Activated CD8-positive, alpha-beta memory T cell treated with anti-CD3 and anti-CD28 coated beads, Interleukin-2, amount 50 U/mL, for 48 hours (primary cell): Measurements from ENCODE around the gene KDELR1.

Source experiments
- DNase-seq: peaks from one replicate; pipeline ENCODE4 v3.0.0-alpha.2; 2020

KDELR1 gene

DNA sequence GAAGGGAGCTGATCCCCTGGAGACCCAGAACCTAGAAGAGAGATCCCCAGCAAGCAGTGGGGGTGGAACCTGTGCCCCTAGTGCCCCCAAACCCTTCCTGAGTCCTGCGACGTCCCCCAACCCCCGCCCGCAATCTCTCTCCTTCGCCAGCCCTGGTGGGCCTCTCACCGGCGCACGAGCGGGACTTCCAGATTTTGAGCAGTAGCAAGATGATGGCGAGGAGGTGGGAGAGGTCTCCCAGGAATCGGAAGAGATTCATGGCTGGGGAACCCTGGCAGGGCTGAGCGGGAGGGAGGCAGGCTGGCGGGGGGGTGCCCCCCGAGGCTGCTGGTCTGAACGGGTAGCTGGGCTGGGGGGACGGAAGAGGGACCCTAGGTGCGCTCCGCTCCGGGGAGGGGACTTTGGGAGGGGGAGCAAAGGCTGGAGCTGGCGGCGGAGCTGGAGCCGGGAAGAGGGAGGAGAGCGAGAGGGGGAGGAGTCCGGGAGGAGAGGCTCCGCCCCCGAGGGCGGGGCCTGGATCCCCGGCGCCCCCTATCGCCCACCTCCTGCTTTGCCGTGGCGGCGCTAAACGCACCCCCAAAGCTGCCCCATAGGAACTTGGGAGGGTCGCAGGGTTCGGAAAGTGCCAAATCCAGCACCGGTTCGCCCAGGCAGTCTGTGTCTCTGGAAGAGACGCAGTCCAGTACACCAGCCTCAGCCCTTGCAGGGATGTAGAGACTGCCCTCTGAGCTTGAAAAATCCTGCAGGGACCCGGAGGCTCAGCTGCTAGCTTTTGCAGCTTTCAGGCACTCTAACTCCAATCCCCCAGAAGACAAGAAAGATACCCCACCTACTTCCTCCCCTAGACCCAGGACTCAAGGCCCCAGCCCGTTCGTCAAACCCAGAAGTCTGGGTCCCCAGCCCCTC, at the start of gene KDELR1:
Gene KDELR1 (minus strand): TSS at position 452 of the 906 bp plus-strand sequence. CDS start 193 bp downstream, at position 259.
- peak; percentile 96 for DNase-seq

DNA sequence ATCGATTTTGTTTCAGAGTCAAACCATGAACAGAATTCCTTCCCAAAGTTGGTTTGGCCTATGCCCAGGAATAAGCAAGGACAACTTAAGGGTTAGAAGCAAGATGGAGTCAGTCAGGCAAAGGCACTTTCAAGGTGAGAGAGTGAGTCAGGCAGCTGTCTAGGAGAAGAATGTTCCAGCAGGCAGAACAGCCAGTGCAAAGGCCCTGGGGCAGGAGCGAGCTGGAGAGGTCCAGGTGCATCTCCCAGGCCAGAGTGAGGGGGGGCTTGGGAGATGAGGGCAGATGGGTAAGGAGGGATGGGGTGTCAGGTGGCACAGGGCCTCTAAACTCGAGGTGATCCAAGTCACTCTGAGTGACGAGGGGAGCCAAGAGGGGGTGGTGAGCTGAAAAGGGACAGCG, 45.2 kb upstream of the KDELR1 start:
- no peak for DNase-seq

DNA sequence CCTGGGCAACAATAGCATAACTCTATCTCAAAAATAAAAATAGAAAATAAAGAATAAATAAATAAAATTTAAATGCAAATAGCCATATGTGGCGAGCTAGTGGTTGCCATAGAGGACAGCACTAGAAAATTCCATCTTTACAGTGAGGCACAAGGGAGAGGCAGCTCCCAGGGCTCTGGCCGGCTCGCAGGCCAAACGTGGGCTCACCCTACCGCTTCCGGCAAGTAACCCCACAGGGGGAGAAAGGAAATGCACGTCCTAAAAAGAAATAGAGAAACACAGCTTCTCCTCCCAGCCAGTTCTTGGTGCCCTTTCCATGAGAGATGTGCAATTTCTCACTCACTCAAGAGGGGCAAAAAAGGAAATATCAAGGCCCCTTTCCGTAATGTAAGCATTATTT, 42.0 kb upstream of the KDELR1 start:
- no peak for DNase-seq

DNA sequence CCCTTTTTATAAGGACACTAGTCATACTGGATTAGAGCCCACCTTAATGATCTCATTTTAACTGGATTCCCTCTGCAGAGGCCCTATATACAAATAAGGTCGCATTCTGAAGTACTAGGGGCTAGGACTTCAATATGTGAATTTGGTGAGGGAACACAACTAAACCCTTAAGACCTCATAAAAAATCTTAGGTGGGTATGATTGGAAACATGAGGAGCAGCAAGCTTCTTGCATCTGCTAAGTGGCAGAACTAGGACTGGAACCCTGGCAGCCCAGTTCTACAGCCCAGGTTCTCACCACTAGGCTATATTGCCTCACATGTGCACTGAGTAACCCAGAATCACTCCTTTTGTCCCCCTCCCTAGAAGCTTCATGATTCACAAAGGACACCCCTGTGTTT, 37.3 kb upstream of the KDELR1 start:
- DNase-seq, result no peak

DNA sequence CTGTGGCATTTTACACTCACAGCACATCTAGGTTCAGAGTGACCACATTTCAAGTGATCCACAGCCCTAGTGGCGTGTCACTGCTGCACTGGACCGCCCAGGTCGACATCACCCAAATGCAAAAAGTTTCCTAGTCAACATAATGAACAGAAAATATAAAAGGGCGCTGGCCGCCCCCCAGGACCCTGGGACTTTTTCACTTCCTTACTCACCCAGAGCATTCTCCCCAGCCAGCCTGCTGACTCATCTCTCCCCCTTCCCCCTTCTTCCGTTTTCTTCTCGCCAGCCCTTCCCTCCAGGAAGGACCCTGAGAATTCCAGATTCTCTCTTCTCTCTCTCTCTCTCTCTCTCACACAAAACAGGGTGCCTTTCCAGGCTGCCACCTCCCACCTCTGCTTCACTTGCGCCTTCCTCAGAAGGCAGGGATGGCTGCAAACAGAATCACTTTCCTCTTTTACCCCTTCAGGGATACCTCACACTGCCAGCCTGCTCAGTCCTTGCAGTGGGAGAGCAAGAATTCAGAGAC, 33.4 kb upstream of the KDELR1 start:
- no peak for DNase-seq

DNA sequence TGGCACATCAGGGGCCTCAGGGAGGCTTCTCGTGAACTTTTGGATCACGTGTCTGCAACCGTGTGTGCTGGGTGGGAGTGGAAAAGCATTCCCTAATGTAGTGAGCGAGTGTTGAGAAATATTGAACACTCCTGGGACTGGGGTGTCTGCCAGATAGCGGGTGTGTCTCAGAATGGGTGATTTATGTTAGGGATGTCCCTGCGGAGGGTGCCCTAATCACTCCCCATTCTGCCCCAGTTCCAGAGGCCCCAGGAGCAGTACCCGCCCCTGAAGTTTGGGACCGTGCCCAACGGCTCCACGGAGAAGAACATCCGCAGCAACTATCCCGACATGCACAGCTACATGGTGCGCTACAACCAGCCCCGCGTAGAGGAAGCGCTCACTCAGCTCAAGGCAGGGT, 30.2 kb upstream of the KDELR1 start:
- no peak for DNase-seq

DNA sequence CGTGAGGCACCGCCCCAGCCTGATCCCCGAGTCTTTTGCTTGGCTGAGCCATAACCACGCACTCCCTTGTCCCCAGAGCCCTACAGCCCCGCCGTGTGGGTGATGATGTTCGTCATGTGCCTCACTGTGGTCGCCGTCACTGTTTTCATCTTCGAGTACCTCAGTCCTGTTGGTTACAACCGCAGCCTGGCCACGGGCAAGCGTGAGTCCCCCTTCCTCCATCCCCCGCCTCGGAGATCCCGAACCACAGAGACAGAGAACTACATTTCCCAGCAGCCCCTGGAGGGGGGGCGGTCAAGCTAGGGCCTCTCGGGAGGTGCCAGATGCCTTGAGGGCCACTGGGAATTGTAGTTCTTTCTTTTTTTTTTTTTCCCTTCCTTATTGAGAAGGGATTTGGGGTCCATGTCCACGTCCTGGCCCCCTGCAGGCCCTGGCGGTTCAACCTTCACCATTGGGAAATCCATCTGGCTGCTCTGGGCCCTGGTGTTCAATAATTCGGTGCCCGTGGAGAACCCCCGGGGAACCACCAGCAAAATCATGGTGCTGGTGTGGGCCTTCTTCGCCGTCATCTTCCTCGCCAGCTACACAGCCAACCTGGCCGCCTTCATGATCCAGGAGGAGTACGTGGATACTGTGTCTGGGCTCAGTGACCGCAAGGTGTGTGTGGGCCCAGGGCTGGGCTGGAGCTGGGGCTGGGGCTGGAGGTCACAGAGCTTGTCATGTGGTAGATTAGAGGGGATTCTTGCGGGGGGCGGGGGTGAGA, 28.0 kb upstream of the KDELR1 start:
- DNase-seq, result peak; percentile 89

DNA sequence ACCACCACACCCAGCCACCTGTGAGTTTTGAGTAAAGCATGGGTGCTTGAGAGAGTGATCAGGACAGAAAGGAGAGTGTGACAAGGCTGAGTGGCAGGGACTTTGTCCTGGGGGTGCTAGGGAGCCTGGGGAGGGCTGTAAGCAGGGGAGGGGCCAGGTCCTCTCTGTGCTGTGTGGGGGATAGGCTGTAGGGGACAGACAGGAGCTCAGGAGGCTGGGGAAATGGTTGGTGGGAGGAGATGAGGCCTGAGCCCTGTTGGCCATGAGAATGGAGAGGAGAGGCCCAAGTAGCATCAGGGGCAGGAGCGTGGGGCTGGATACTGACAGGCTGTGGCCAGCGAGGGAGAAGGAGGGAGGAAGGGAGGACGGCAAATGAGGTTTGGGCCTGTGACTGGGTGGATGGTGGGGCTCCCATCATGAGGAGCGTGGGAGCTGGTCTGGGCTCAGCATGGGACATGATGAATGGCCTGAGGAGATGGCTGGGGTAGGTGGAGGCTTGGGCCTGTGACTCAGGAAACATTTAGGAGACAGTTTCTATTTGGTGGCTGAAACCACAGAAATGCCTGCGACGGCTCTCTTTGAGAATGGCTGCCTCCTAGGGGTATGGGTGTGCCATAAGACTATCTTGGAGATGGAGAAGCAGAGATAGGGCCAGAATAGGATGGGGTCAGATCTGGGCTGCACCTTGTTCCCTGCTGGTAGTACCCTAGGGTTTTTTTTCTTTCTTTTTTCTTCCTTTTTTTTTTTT, 27.1 kb upstream of the KDELR1 start:
- DNase-seq, result peak; percentile 59

DNA sequence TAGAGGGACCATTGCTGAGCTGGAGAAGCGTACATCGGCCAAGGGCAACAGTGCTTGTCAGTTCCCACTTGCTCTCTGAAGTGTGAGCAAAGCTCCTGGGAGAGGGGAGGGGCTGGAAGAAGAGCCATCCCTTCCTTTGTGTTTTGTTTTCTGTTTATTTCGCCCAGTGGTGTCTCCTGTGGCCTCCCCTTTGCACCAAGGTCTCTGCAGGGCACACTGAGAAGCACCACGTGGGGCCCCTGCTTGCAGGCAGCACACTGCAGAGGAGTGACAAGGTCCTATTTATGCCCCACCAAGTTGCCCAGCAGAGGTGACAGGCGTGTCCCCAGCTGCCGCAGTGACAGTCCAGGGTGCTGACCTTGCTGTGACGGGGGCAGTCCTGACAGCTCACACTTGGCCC, 26.1 kb upstream of the KDELR1 start:
- no peak for DNase-seq

DNA sequence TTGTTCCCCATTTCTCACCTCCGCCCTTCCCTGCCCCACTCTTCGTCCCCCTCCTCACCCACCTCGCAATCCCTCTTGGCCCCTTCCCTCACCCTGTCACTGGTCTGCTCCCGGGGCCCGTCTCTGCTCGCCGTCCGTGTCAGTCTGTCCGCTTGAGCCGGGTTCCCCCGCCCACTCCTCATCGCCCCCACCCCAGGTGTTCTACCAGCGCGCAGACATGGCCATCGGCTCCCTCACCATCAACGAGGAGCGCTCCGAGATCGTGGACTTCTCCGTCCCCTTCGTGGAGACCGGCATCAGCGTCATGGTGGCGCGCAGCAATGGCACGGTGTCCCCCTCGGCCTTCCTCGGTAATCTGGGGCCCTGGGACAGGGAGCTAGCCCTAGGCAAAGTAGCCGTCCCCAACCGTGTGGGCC, 24.5 kb upstream of the KDELR1 start:
- DNase-seq, result no peak

DNA sequence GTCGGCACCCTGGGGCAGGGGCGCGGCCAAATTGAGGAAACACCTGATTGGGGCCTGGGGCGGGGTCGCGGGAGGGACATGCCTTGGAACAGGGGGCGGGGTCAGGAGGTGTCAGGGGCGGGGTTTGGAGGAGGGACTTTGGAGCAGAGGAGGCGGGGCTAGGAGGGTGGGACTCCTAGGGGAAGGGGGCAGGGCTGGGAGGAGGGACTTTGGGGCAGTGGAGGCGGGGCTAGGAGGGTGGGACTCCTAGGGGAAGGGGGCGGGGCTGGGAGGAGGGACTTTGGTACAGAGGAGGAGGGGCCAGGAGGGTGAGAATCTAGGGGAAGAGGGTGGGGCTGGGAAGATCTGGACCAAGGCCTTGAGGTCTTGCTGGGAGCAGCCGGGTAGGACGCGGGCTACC, 24.0 kb upstream of the KDELR1 start:
- peak; percentile 86 for DNase-seq

DNA sequence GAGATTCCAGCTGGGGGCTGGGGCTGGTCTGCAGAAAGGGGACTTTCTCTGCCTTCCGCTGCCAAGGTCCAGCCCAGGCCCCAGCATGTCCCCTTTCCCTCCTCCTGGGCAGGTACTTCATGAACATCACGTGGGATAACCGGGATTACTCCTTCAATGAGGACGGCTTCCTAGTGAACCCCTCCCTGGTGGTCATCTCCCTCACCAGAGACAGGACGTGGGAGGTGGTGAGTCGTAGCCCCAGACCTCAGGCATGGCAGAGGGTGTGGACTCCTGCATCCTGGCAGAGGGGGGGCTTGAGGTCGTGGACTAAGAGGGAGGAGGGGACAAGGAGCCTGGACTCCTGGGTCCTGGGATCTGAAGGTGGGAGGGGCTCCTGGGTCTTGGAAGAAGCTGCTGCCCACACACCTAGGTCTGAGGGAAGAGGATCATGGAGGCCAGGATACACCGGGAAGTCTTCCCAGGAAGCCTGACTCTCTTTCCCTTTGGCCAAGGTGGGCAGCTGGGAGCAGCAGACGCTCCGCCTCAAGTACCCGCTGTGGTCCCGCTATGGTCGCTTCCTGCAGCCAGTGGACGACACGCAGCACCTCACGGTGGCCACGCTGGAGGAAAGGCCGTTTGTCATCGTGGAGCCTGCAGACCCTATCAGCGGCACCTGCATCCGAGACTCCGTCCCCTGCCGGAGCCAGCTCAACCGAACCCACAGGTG, 22.7 kb upstream of the KDELR1 start:
- DNase-seq, result no peak

DNA sequence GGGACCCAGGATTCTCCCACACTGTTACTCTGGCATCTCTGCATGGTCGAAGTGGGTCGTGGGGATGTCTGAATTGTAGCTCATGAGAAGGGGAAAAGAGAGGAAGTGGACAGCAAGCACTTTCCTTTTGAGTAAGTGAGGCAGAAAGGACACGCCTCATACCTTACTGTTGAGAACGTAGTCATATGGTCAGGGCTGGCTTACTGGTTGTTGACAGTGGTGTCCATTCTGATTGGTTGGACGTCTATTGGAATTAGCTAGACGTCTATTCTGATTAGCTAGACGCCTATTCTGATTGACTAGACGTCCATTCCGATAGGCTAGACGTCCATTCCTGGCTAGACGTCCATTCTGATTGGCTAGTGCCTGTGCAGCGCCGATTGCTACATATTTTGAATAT, 14.5 kb upstream of the KDELR1 start:
- no peak for DNase-seq

DNA sequence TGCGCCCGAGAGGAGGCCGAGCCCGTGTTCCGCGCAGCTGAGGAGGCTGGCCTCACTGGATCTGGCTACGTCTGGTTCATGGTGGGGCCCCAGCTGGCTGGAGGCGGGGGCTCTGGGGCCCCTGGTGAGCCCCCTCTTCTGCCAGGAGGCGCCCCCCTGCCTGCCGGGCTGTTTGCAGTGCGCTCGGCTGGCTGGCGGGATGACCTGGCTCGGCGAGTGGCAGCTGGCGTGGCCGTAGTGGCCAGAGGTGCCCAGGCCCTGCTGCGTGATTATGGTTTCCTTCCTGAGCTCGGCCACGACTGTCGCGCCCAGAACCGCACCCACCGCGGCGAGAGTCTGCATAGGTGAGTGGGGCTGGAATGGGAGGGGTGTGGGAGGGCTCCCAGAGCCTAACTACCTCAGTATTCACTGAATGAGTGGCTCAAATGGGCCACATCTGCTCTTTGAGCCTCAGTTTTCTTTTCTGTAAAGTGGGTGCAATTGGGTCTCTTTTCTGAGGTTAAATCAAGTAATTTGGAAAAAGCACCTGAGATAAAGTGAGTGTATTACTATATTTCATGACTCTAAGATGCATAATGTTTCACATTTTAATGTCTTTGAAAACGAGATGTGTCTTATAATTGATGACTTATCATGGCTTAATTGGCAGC, 13.8 kb upstream of the KDELR1 start:
- DNase-seq, result no peak

DNA sequence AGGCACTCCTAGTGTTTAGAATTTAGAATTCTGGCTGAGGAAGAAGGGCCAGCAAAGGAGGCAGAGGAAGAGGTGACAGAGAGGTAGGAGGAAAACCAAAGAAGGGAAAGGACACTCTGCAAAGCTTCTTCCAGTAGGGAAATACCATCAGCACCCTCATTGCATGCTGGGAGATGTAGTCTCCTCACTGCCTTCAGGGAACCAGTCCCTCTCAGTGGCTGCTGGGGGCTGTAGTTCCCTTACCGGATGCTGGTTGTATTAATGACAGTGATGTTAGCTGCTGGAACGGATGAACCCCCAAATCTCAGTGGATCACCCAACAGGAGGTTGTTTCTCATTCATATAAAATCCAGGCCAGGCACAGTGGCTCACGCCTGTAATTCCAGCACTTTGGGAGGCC, 12.3 kb upstream of the KDELR1 start:
- no peak for DNase-seq

DNA sequence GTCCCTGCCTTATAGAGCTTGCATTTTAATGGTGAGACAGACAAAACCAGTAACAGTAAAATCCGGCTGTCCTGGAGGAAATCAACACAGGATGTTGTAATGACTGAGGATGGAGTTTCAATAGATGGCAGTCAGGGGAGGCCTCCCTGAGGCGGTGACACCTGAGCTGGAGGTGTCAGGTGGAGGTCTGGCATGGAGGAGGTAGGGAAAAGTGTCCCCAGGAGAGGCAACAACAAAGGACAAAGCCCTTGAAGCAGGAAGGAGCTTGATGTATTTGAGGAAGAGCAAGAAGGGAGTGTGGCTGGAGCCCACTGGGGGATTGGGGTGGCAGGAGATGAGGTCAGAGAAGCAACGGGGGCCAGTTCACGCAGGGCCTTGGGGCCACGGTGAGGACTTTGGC, 9.9 kb upstream of the KDELR1 start:
- no peak for DNase-seq

DNA sequence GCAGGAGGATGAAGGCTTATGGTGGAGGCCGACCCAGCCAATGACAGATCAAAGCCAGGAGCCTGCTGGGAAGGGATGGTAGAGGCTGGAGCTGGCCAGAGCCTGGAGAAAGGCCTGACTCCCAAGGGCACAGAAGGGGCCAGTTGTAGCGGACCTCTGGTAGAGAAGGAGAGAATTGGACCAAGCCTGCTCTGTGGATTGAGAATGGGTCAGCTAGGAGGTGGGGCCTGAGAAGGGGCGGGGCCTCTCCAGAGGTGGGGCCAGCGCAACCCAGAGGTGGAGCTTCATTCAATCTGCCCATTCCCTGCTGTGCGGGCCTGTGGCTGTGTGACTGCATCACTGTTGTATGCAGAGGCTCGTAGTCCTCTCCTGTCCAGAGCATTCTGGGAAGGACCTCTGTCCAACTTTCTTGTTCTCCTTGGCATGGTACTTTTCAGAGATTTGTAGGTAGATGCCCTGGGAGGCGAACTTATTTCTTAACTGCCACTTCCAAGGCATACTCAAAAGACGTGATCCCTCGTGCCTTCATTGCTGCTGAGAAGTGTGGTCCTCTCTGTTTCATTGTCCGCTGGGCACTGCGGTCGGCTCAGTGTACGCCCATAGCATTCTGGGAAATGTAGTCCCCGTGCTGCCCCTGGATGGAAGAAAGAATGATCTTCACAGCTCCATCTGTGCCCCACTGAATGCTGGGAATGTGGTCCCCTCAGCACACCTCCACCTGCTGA, 8.8 kb upstream of the KDELR1 start:
- no peak for DNase-seq

DNA sequence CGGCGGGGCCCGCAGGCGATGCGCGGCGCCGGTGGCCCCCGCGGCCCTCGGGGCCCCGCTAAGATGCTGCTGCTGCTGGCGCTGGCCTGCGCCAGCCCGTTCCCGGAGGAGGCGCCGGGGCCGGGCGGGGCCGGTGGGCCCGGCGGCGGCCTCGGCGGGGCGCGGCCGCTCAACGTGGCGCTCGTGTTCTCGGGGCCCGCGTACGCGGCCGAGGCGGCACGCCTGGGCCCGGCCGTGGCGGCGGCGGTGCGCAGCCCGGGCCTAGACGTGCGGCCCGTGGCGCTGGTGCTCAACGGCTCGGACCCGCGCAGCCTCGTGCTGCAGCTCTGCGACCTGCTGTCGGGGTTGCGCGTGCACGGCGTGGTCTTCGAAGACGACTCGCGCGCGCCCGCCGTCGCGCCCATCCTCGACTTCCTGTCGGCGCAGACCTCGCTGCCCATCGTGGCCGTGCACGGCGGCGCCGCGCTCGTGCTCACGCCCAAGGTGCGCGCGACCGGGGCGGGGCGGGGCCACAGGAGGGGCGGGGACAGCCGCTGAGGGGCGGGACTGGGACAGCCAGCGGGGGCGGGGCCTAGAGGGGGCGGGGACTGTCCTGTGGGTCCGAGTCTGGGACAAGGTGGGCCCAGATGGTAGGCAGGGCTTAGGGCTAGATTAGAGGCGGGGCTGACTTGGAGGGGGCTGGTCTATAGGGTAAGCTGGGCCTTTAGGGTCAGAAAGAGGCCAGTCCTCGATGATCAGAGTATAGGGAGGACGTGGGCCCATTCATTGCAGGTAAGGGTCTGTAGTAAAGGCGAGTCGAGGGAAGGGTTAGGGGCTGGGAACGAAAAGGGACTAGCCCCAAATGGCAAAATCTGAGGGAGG, 7.3 kb upstream of the KDELR1 start:
- DNase-seq, result peak; percentile 95

DNA sequence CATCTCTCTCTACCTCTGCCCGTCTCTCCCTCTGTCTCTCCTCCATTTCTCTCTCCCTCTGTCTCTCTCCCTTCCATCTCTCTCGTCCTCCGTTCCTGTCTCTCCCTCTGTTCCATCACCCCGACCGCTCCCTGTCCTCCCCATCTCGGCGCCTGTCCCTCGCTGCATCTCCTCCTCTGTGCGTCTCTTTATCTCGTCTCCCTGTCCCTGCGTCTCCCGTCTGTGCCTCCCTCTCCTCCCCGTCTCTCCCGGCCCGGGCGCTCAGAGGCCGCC, 6.7 kb upstream of the KDELR1 start:
- DNase-seq, result no peak

DNA sequence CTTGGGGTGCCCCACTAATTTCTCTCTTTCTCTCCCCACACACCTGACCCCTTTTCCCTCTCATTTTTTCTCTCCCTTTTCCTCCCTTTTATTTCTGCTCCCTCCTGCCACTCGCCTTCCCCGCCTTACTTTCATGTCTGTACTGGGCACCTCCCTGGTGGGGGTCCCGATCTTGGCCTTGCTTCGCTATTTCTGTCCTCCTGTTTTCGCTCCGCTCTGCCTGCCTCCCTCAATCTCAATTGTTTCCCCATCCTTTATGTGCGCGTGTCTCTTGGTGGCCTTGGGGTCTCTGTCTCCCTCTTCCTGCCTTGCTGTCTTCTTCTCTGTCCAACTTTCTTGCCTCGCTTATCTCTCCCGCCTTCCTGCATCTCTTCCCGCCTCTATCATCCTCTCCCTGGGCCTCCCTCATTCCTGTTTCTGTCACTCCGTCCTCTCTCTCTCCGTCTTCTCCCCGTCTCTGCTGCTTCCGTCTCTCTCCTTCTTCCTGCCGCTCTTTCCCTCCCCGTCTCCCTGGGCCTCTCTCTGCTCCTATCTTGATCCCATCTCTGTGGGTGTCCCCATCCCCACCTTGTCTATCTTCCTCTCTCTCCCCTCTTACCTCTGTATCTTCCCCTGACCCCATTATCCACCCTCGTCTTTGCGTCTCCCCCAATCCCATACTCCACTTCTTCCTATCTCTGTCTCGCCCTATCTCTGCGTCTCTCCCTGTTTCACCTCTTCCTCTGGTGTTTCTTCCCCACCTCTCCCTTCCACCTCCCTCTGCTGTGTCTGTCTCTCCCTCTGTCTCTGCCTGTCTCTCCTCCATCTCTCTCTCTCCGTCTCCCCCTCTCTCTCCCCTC, 6.1 kb upstream of the KDELR1 start:
- no peak for DNase-seq
